IMR-90 (cell line): ENCODE measurements around the gene LAS1L. TPM values are rescaled to one million over a fixed set of nuclear protein-coding genes. Genes with fewer than 3 reads are reported as not detected.

Experiments used
- ATAC-seq: fragments of 200-7000 bp; cut with Tn5 transposase; 2 replicates; pipeline ENCODE4 v1.9.1; 2020; ENCODE audit warnings: low read depth, mild to moderate bottlenecking, moderate library complexity
- BruUV-seq: library from RNA; stranded (reverse); fragments of 400-500 nt; replicated peaks from 2 replicates; lab custom pipeline; 2021; lab: Mats Ljungman, UMichigan
- CTCF ChIA-PET: fragments of 300-600 bp; formaldehyde crosslinking; extraction: SDS; loops from one replicate; lab custom pipeline; 2021; ENCODE audit warnings: antibody characterized with exemption; lab: Yijun Ruan, JAX
- POLR2A ChIA-PET: fragments of 300-600 bp; sonication (Branson Sonifier 250); formaldehyde crosslinking; loops from one replicate; lab custom pipeline; 2022; ENCODE audit warnings: antibody characterized with exemption; ENCODE audit not compliant: unreplicated experiment; lab: Charles Lee
- DNase-seq: peaks from one replicate; pipeline ENCODE4 v3.0.0; 2013
- H2AFZ ChIP-seq: replicated peaks from 2 replicates; pipeline ENCODE3; 2013; ENCODE audit warnings: low read length, mild to moderate bottlenecking; ENCODE audit not compliant: poor library complexity
- H2AK5ac ChIP-seq: 2 replicates; pipeline ENCODE4 v1.6.1; 2013; ENCODE audit warnings: low read depth, low read length, inconsistent platforms
- H2AK9ac ChIP-seq: replicated peaks from 2 replicates; pipeline ENCODE3; 2013; ENCODE audit warnings: mild to moderate bottlenecking, low read depth, low read length, moderate library complexity; ENCODE audit not compliant: poor library complexity
- H2BK120ac ChIP-seq: 2 replicates; pipeline ENCODE4 v1.6.1; 2013; ENCODE audit warnings: low read depth, low read length, inconsistent platforms
- H2BK15ac ChIP-seq: 3 replicates; pipeline ENCODE4 v1.6.1; 2013; ENCODE audit warnings: low read depth, low read length, inconsistent platforms
- H2BK20ac ChIP-seq: 2 replicates; pipeline ENCODE4 v1.6.1; 2013; ENCODE audit warnings: low read depth, mild to moderate bottlenecking, inconsistent platforms, low read length, moderate library complexity
- H2BK5ac ChIP-seq: 2 replicates; pipeline ENCODE4 v1.6.1; 2013; ENCODE audit warnings: mild to moderate bottlenecking, low read depth, low read length, inconsistent platforms; ENCODE audit not compliant: poor library complexity, severe bottlenecking
- H3K14ac ChIP-seq: replicated peaks from 2 replicates; pipeline ENCODE4 v1.6.1; 2013; ENCODE audit warnings: low read depth, low read length, inconsistent platforms
- H3K18ac ChIP-seq: 2 replicates; pipeline ENCODE4 v1.6.1; 2013; ENCODE audit warnings: low read depth, low read length, control low read depth
- H3K23ac ChIP-seq: 2 replicates; pipeline ENCODE4 v1.6.1; 2013; ENCODE audit warnings: low read depth, low read length, inconsistent platforms
- H3K27ac ChIP-seq: 2 replicates; pipeline ENCODE4 v1.5.1; 2013; ENCODE audit warnings: mild to moderate bottlenecking, control low read depth, low read length; ENCODE audit not compliant: insufficient read depth
- H3K27me3 ChIP-seq: 2 replicates; pipeline ENCODE4 v1.6.1; 2013; ENCODE audit warnings: low read length; ENCODE audit not compliant: control insufficient read depth, insufficient read depth
- H3K36me3 ChIP-seq: 2 replicates; pipeline ENCODE4 v1.6.1; 2013; ENCODE audit warnings: low read length, mixed read lengths; ENCODE audit not compliant: control insufficient read depth, insufficient read depth
- H3K4ac ChIP-seq: 2 replicates; pipeline ENCODE4 v1.6.1; 2013; ENCODE audit warnings: low read depth, low read length, inconsistent platforms
- H3K4me1 ChIP-seq: 2 replicates; pipeline ENCODE4 v1.6.1; 2013; ENCODE audit warnings: low read length, mixed read lengths; ENCODE audit not compliant: control insufficient read depth, insufficient read depth
- H3K4me2 ChIP-seq: 2 replicates; pipeline ENCODE4 v1.6.1; 2013; ENCODE audit warnings: low read depth, mild to moderate bottlenecking, control low read depth, low read length, moderate library complexity
- H3K4me3 ChIP-seq: 2 replicates; pipeline ENCODE4 v1.5.1; 2013; ENCODE audit warnings: low read depth, mild to moderate bottlenecking, control low read depth, low read length, moderate library complexity; ENCODE audit not compliant: insufficient read depth
- H3K56ac ChIP-seq: 2 replicates; pipeline ENCODE4 v1.6.1; 2013; ENCODE audit warnings: low read length, inconsistent platforms; ENCODE audit not compliant: insufficient read depth; ENCODE audit errors: extremely low read depth
- H3K79me1 ChIP-seq, 2 experiments: 2 replicates each; pipeline ENCODE4 v1.6.1; 2013; ENCODE audit warnings: low read length in 2 of 2, inconsistent platforms in 1 of 2, low read depth in 1 of 2
- H3K9ac ChIP-seq: 2 replicates; pipeline ENCODE4 v1.6.1; 2013; ENCODE audit warnings: low read depth, low read length, control low read depth
- H3K9me1 ChIP-seq: 2 replicates; pipeline ENCODE4 v1.6.1; 2013; ENCODE audit warnings: low read length, inconsistent platforms; ENCODE audit not compliant: insufficient read depth
- H3K9me3 ChIP-seq: 2 replicates; pipeline ENCODE4 v1.6.1; 2013; ENCODE audit warnings: low read length; ENCODE audit not compliant: control insufficient read depth, insufficient read depth
- H4K20me1 ChIP-seq: 2 replicates; pipeline ENCODE4 v1.6.1; 2013; ENCODE audit warnings: low read length, inconsistent platforms; ENCODE audit not compliant: insufficient read depth
- H4K5ac ChIP-seq: 2 replicates; pipeline ENCODE4 v1.6.1; 2013; ENCODE audit warnings: mild to moderate bottlenecking, low read depth, low read length, control low read depth
- H4K8ac ChIP-seq, 2 experiments: 2 replicates each; pipeline ENCODE4 v1.6.1; 2013; ENCODE audit warnings: low read depth in 2 of 2, low read length in 2 of 2, control low read depth in 1 of 2, inconsistent platforms in 1 of 2
- H4K91ac ChIP-seq: 2 replicates; pipeline ENCODE4 v1.6.1; 2013; ENCODE audit warnings: low read depth, low read length, inconsistent platforms; ENCODE audit not compliant: insufficient read depth
- WGBS, 2 experiments: methylation state at CpG; one replicate each; pipeline versions ENCODE4 v1.1.5 to v1.1.7; 2013; ENCODE audit warnings: missing lambda C conversion rate in 2 of 2; ENCODE audit not compliant: insufficient read length in 1 of 2; ENCODE audit errors: extremely low coverage in 2 of 2; 5-methylcytosine and 5-hydroxymethylcytosine counted together
- dilution Hi-C: fragments of 300-500 bp; cut with HindIII; formaldehyde crosslinking; loops from one replicate; pipeline ENCODE4 v1.14.3; 2018; ENCODE audit warnings: low sequenced_read_pairs; ENCODE audit not compliant: unreplicated experiment
- in situ Hi-C: fragments of 300-500 bp; cut with MboI; formaldehyde crosslinking; loops from 3 replicates; pipeline ENCODE4 v1.14.3; 2019; ENCODE audit warnings: low sequenced_read_pairs, inconsistent platforms, mixed read lengths
- intact Hi-C: fragments of 100-400 bp; cut with micrococcal nuclease; formaldehyde crosslinking; loops from 2 replicates; pipeline ENCODE4 v1.10.0; 2022
- polyA plus RNA-seq, 3 experiments: library from polyadenylated mRNA; depleted of rRNA; stranded (reverse); fragments of >200 nt; gene quantifications; 2 replicates each; pipeline ENCODE4 v1.2.3, GENCODE V29; 2012; ENCODE audit warnings: low replicate concordance in 1 of 3
- total RNA-seq: library from RNA; depleted of rRNA; stranded (reverse); fragments of >200 nt; gene quantifications from 2 replicates; pipeline ENCODE4 v1.2.3, GENCODE V29; 2012
- TF ChIP-seq, protein P1 (sequence below): conservative IDR thresholded peaks from 2 replicates; pipeline ENCODE4 v1.5.1; 2012; ENCODE audit warnings: mild to moderate bottlenecking, low read depth, low read length, improper control_type of control experiment

LAS1L gene
- total and polyA plus RNA-seq, 2 of the 4 experiments (the other 2 are of a cell fraction), result 22.8 to 29.2 TPM

GRCh38 chrX:65517923-65518322, 16.7 kb downstream of the LAS1L start:
- H4K8ac ChIP-seq, result no peak overlapping the region
- no peaks in the 10 kb centered on the region for H3K79me1 ChIP-seq
- H3K4me1 ChIP-seq, result no peaks in the 10 kb centered on the region; the same call in 1 of the 2 replicates
- no peak overlapping the region for H4K5ac ChIP-seq
- no peak overlapping the region for H2BK15ac ChIP-seq
- TF ChIP-seq, protein P1, sequence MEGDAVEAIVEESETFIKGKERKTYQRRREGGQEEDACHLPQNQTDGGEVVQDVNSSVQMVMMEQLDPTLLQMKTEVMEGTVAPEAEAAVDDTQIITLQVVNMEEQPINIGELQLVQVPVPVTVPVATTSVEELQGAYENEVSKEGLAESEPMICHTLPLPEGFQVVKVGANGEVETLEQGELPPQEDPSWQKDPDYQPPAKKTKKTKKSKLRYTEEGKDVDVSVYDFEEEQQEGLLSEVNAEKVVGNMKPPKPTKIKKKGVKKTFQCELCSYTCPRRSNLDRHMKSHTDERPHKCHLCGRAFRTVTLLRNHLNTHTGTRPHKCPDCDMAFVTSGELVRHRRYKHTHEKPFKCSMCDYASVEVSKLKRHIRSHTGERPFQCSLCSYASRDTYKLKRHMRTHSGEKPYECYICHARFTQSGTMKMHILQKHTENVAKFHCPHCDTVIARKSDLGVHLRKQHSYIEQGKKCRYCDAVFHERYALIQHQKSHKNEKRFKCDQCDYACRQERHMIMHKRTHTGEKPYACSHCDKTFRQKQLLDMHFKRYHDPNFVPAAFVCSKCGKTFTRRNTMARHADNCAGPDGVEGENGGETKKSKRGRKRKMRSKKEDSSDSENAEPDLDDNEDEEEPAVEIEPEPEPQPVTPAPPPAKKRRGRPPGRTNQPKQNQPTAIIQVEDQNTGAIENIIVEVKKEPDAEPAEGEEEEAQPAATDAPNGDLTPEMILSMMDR, result no peak
- BruUV-seq, result no TSS peak
- H3K9ac ChIP-seq, result no peak overlapping the region
- H3K36me3 ChIP-seq, result peaks cover 15% of the 10 kb centered on the region
- no peak overlapping the region for H3K18ac ChIP-seq
- DNase-seq (no peak), ATAC-seq (no peak)
- no peak overlapping the region for H3K4me3 ChIP-seq
- no peak overlapping the region for H2AFZ ChIP-seq
- H3K4ac ChIP-seq, result no peak overlapping the region
- no peak overlapping the region for H3K56ac ChIP-seq
- 100% methylated on average over 1 of the region's 3 CpGs; no CpG with 5 or more reads in 1 of the 2 experiments for WGBS, 2 experiments
- H3K27me3 ChIP-seq, result no peaks in the 10 kb centered on the region
- ChIA-PET POLR2A (no interaction called here), CTCF (no interaction called here)
- H2AK5ac ChIP-seq, result no peak overlapping the region
- in situ Hi-C loops, result no loop called here
- no peak overlapping the region for H3K23ac ChIP-seq
- no peak overlapping the region for H2BK120ac ChIP-seq
- H2BK5ac ChIP-seq, result no peak overlapping the region
- H2AK9ac ChIP-seq, result no peak overlapping the region
- H3K27ac ChIP-seq, result no peak overlapping the region
- H2BK20ac ChIP-seq, result no peak overlapping the region
- intact Hi-C loops, result no loop called here
- no peak overlapping the region for H3K14ac ChIP-seq
- H4K91ac ChIP-seq, result no peak overlapping the region
- no peaks in the 10 kb centered on the region for H3K9me3 ChIP-seq
- H4K20me1 ChIP-seq, result no peaks in the 10 kb centered on the region; the same call in none of the 2 replicates
- dilution Hi-C loops, result no loop called here
- H3K4me2 ChIP-seq, result no peak overlapping the region
- H3K9me1 ChIP-seq, result 0 out of 2 replicates have a peak, but pooled peaks cover 2% of the 10 kb centered on the region
